ENCODE data around the gene CFAP54.

The CFAP54 gene

GRCh38 chr12:96811083-96811482, 321.7 kb downstream of the CFAP54 start:
- TF ChIP-seq, protein P1, sequence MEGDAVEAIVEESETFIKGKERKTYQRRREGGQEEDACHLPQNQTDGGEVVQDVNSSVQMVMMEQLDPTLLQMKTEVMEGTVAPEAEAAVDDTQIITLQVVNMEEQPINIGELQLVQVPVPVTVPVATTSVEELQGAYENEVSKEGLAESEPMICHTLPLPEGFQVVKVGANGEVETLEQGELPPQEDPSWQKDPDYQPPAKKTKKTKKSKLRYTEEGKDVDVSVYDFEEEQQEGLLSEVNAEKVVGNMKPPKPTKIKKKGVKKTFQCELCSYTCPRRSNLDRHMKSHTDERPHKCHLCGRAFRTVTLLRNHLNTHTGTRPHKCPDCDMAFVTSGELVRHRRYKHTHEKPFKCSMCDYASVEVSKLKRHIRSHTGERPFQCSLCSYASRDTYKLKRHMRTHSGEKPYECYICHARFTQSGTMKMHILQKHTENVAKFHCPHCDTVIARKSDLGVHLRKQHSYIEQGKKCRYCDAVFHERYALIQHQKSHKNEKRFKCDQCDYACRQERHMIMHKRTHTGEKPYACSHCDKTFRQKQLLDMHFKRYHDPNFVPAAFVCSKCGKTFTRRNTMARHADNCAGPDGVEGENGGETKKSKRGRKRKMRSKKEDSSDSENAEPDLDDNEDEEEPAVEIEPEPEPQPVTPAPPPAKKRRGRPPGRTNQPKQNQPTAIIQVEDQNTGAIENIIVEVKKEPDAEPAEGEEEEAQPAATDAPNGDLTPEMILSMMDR (conservative IDR thresholded peaks at IDR 0.05; ENCODE audit: low read length): no peak

DNA sequence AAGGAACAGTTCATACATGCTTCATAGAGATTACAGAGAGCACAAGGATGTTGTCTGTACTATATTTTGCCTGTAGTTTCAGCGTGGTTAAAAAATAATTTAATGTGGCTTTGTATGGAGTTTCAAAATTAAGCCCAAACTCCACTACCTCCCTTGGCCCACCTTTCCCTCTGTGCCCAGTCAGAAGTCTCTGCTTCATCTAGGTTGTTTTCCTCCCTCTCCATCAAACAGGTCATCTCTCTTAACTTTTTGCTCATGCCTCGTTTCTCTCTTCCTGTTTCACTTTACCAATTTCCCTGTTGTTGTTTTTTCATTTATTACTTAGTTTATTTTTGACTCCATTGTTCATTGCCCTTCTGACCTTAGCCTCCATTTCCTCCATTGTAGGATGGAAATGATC, 322.8 kb downstream of the CFAP54 start:
- no peak for DNase-seq (ENCODE audit: low read depth)
- no peak overlapping the region for H3K4me3 ChIP-seq (ENCODE audit: low read length)
- TF ChIP-seq, protein P1 (conservative IDR thresholded peaks at IDR 0.05; ENCODE audit: low read length): no peak

More at GRCh38 chr12:96811083-96811482, 321.7 kb downstream of the CFAP54 start:
- peak; percentile 52 for DNase-seq (ENCODE audit: low read depth)
- H3K4me3 ChIP-seq (ENCODE audit: low read length): no peak overlapping the region

GRCh38 chr12:96814200-96814599, 324.8 kb downstream of the CFAP54 start:
- TF ChIP-seq, protein P1 (conservative IDR thresholded peaks at IDR 0.05; ENCODE audit: low read length): no peak
- no peak overlapping the region for H3K4me3 ChIP-seq (ENCODE audit: low read length)
- DNase-seq (ENCODE audit: low read depth): no peak

DNA sequence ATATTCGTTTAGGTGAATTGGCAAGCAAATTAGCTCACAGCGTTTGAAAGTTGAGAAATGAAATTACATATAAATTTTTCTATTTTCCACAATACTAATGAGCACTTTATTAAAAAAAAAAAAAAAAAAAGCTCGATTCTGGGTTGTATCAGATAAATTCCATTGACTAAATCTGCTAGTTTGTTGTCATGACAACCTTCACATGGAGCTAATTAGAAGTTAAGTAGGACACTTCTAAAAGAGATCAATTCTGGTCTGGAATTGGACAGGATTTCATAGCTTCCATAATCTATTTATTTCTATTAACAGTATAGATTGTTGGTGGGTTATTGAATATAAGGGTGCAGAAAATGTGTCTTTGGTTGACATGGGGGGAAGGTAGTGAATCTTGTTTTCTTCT, 332.2 kb downstream of the CFAP54 start:
- TF ChIP-seq, protein P1 (conservative IDR thresholded peaks at IDR 0.05; ENCODE audit: low read length): no peak
- no peak overlapping the region for H3K4me3 ChIP-seq (ENCODE audit: low read length)
- DNase-seq (ENCODE audit: low read depth): no peak

GRCh38 chr12:96822641-96823040, 333.3 kb downstream of the CFAP54 start:
- no peak for DNase-seq (ENCODE audit: low read depth)
- H3K4me3 ChIP-seq (ENCODE audit: low read length): no peak overlapping the region
- TF ChIP-seq, protein P1 (conservative IDR thresholded peaks at IDR 0.05; ENCODE audit: low read length): no peak

- TF ChIP-seq, protein P1 (conservative IDR thresholded peaks at IDR 0.05; ENCODE audit: low read length): no peak
- DNase-seq (ENCODE audit: low read depth): no peak
- no peak overlapping the region for H3K4me3 ChIP-seq (ENCODE audit: low read length)
These were observed 334.9 kb downstream of the CFAP54 start for GRCh38 chr12:96824074-96824837.

DNA sequence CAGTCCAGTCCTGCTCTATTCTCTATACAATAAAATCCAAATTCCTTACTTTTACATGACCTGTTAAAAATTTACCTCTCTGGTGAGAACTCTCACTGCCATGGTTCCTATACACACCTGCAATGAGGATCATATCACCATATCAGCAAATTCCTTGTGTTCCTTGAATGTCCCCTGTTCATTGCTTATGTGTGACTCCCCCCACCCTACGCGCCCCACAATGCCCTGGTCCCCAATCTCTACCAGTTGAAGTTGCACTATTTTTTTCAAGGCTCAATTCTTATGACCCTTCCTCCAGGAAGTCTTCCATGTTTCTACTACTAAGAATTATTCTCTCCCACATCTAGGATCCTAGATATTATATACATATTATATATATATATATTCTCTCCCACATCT, 335.5 kb downstream of the CFAP54 start:
- no peak overlapping the region for H3K4me3 ChIP-seq (ENCODE audit: low read length)
- TF ChIP-seq, protein P1 (conservative IDR thresholded peaks at IDR 0.05; ENCODE audit: low read length): no peak
- DNase-seq (ENCODE audit: low read depth): no peak

Measured in AG10803 (cell line).